Upper lobe of right lung (tissue), 1 donor: ENCODE data around the gene CDR2. TPM values are rescaled to one million over a fixed set of nuclear protein-coding genes. Genes with fewer than 3 reads are reported as not detected.

ENCODE experiments used
- ATAC-seq: fragments of 200-7000 bp; cut with Tn5 transposase; one replicate; pipeline ENCODE4 v1.9.1; 2020; ENCODE audit warnings: mild to moderate bottlenecking, moderate library complexity
- DNase-seq: peaks from one replicate; pipeline ENCODE4 v3.0.0-alpha.2; 2020
- H3K27ac ChIP-seq: fragments of 200-600 bp; one replicate; pipeline ENCODE4 v1.8.0; 2022
- H3K27me3 ChIP-seq: fragments of 200-600 bp; one replicate; pipeline ENCODE4 v1.8.0; 2022; ENCODE audit warnings: mild to moderate bottlenecking
- H3K36me3 ChIP-seq: fragments of 200-600 bp; one replicate; pipeline ENCODE4 v1.8.0; 2022
- H3K4me1 ChIP-seq: fragments of 200-600 bp; one replicate; pipeline ENCODE4 v1.8.0; 2022
- H3K4me3 ChIP-seq: fragments of 200-600 bp; one replicate; pipeline ENCODE4 v1.8.0; 2022; ENCODE audit warnings: mild to moderate bottlenecking
- H3K9me3 ChIP-seq: fragments of 200-600 bp; one replicate; pipeline ENCODE4 v1.8.0; 2022
- intact Hi-C: fragments of 100-400 bp; cut with DNase I; formaldehyde crosslinking; loops from one replicate; pipeline ENCODE4 v1.11.0; 2022
- total RNA-seq: library from RNA; stranded (reverse); fragmentation: NEBNext Ultra II Directional; extraction: Animal tissue kit (Norgen Biotek cat#: 25700); gene quantifications from one replicate; pipeline ENCODE4 v1.2.1, GENCODE V29; 2021
- TF ChIP-seq, protein P1 (sequence below): fragments of 200-600 bp; IDR thresholded peaks from one replicate; pipeline ENCODE4 v1.8.0; 2022; ENCODE audit warnings: antibody characterized with exemption
- donor health status: DM: no; HTN: yes; CAD: no; lungs with severe emphysema.

The CDR2 gene
- total RNA-seq, 1 donor from 2014 or later, result 25.2 TPM

DNA sequence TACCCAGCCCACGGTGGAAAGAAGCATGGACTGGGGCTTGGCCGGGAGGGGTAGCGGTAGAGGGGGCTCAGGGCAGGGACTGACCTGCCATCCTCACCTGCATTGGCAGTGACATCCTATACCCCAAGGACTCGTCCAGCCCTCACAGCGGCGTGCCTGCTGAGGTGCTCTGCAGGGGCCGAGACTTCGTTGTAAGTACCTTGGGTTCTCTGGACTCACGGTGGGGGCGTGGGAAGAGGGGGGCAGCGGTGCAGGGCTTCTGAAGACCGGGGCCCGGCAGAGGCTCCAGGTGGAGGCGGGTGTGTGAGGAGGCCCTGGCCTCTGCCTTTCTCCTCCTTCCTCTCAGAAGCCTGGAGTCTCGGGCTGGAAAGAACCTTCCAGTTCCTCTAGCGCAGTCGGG, 51.7 kb downstream of the CDR2 start:
- Histone ChIP-seq H3K27me3 (no peaks in the 10 kb centered on the region), H3K9me3 (no peaks in the 10 kb centered on the region), H3K4me1 (no peaks in the 10 kb centered on the region), H3K36me3 (peaks cover 83% of the 10 kb centered on the region), H3K27ac (no peak overlapping the region), H3K4me3 (no peak overlapping the region)
- DNase-seq, result peak; percentile 57
- TF ChIP-seq, protein P1, sequence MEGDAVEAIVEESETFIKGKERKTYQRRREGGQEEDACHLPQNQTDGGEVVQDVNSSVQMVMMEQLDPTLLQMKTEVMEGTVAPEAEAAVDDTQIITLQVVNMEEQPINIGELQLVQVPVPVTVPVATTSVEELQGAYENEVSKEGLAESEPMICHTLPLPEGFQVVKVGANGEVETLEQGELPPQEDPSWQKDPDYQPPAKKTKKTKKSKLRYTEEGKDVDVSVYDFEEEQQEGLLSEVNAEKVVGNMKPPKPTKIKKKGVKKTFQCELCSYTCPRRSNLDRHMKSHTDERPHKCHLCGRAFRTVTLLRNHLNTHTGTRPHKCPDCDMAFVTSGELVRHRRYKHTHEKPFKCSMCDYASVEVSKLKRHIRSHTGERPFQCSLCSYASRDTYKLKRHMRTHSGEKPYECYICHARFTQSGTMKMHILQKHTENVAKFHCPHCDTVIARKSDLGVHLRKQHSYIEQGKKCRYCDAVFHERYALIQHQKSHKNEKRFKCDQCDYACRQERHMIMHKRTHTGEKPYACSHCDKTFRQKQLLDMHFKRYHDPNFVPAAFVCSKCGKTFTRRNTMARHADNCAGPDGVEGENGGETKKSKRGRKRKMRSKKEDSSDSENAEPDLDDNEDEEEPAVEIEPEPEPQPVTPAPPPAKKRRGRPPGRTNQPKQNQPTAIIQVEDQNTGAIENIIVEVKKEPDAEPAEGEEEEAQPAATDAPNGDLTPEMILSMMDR, result no peak
- intact Hi-C loops, result no loop called here
- ATAC-seq, result no peak

DNA sequence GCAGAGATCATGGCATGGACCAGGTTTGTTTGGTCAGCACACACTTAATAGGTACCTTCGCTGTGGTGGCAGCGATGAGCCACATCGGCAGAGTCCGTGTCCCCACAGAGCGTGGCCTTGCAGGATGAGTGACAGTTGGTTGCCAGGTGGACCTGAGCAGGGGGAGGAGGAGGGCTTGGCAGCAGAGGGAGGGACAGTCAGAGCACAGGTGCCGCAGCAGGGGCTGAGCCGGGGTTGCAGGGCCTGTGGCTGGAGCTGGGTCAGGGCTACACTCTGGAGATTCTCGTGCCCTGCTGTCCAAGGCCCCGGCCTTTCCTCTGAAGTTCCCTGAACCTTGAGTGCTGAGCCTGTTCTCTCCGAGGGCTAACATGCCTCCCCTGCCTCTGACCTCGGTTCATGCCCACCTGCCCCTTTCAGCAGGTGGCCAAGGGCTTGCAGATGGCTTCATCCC, 52.4 kb downstream of the CDR2 start:
- TF ChIP-seq, protein P1, result no peak
- no peak for ATAC-seq
- no peaks in the 10 kb centered on the region for H3K4me1 ChIP-seq
- intact Hi-C loops, result no loop called here
- peaks cover 83% of the 10 kb centered on the region for H3K36me3 ChIP-seq
- H3K27ac ChIP-seq, result no peak overlapping the region
- no peaks in the 10 kb centered on the region for H3K27me3 ChIP-seq
- H3K4me3 ChIP-seq, result no peak overlapping the region
- peak; percentile 51 for DNase-seq
- no peaks in the 10 kb centered on the region for H3K9me3 ChIP-seq

DNA sequence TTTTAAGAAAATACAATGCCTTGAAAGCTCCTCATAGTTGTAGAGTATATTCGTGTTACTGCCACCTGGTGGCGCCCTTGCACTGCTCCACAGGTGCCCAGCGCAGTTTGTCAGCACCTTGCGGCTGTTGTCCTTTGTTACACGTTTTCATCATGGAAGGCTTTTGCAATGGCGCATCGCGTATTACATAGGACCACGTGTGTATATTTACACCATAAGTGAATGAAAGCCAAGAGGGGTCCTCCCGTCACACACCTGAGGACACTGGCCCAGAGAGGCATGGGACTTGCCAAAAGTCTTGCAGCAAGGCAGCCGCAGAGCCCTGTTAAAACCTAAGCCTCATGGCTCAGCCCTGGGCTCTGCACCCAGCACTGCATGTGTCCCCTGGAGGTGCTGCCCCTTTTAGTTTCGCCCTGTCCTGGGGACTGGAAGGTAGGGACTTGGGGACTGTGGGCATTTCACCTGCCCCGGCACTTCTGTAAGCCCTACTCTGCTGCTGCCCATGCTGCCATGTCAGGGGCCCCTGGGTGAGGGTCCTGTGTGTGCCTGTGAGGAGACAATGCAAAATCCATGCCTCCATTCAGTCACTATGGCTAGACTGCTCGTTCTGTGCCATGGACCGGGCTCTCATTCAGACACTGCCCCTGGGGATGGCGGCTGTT, 52.9 kb downstream of the CDR2 start:
- intact Hi-C loops, result no loop called here
- H3K36me3 ChIP-seq, result peaks cover 83% of the 10 kb centered on the region

DNA sequence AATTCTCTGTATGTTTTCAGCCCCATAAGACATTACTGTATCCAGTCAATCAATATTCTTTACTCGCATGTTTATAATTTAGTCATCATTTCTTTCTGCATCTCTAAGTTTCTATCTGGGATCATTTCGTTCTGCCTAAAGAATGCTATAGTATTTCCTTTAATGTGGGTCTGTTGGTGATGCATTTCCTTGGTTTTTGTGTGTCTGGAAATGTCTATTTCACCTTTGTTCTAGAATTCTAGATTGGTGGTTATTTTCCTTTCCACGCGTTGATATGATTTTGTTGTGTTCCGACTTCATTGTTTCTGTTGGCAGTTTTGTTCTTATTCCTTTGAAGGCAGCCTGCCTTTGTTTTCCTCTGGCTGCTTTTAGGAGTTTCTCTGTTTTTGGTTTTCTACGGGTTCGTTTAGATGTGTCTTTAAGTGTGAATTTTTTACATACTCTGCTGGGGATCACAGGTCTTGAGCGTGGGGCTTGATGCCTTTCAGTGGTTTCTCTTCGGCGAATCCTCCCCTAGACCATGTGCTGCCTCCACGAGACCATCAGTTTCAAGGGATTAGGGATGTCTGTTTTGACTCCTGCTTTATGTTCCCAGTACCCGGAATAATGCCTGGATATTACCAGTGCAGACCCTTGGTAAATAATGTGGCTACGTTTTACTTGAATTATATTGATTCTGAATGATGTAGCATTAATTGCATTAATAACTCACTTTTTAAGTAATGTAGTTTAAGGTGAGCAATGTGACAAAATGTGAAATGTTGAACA, 53.7 kb downstream of the CDR2 start:
- ATAC-seq, result no peak
- peaks cover 83% of the 10 kb centered on the region for H3K36me3 ChIP-seq
- no peak overlapping the region for H3K27ac ChIP-seq
- intact Hi-C loops, result no loop called here
- no peaks in the 10 kb centered on the region for H3K27me3 ChIP-seq
- no peaks in the 10 kb centered on the region for H3K9me3 ChIP-seq
- DNase-seq, result no peak
- H3K4me3 ChIP-seq, result no peak overlapping the region
- no peaks in the 10 kb centered on the region for H3K4me1 ChIP-seq
- TF ChIP-seq, protein P1, result no peak

More for the DNA sequence above, 52.9 kb downstream of the CDR2 start:
- Histone ChIP-seq H3K4me1 (no peaks in the 10 kb centered on the region), H3K9me3 (no peaks in the 10 kb centered on the region), H3K4me3 (no peak overlapping the region), H3K27ac (no peak overlapping the region), H3K27me3 (no peaks in the 10 kb centered on the region)
- TF ChIP-seq, protein P1, result peak; percentile 92
- ATAC-seq (peak; percentile 82), DNase-seq (peak; percentile 75)

DNA sequence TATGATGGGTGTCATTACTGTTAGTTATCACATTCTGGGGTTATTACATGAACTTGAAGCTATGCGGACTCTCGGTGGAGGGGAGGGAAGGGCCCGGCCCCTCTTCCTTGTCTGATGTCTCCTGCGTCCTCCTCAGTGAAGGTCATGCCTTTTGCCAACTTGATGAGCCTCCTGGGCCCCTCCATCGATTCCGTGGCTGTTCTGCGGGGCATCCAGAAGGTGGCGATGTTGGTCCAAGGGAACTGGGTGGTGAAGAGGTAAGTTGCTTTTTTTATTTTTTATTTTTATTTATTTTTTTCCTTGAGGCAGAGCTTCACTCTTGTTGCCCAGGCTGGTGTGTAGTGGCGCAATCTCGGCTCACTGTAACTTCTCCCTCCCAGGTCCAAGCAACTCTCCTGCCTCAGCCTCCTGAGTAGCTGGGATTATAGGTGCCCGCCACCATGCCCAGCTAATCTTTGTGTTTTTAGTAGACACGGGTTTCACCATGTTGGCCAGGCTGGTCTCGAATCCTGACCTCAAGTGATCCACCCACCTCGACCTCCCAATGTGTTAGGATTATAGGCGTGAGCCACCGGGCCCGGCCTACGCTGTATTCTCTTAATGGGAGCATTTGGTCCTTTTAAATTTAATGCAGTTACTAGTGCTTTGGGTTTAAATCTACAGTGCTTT, 55.6 kb downstream of the CDR2 start:
- H3K27me3 ChIP-seq, result no peaks in the 10 kb centered on the region
- TF ChIP-seq, protein P1, result peak; percentile 61
- ATAC-seq (peak; percentile 39), DNase-seq (peak; percentile 68)
- intact Hi-C loops, result no loop called here
- H3K27ac ChIP-seq, result no peak overlapping the region
- no peaks in the 10 kb centered on the region for H3K9me3 ChIP-seq
- peaks cover 83% of the 10 kb centered on the region for H3K36me3 ChIP-seq
- no peak overlapping the region for H3K4me3 ChIP-seq
- no peaks in the 10 kb centered on the region for H3K4me1 ChIP-seq
